C4-2B (cell line): ENCODE data around the gene RASEF.
A peak's percentile ranks its signal among the peaks of the same experiment; 100 is the strongest.
"Not testable (repeated sequence)": the region's sequence is repeated elsewhere in the genome, so short reads cannot be mapped to it uniquely, and the experiment has no call there.

Source experiments
- H3K27ac ChIP-seq: fragments of 450-650 bp; 2 replicates; pipeline ENCODE4 v1.5.1; 2017
- ZFX ChIP-seq: fragments of 450-650 bp; IDR thresholded peaks from 2 replicates; pipeline ENCODE4 v1.6.1; 2017
- TF ChIP-seq, protein P1 (sequence below): fragments of 450-650 bp; conservative IDR thresholded peaks from 2 replicates; pipeline ENCODE4 v1.5.1; 2017; ENCODE audit warnings: mild to moderate bottlenecking

The RASEF gene

GRCh38 chr9:83062651-83063527 is at the start of gene RASEF:
Gene RASEF, minus strand, starts transcription at chr9:83063142. Its CDS starts 275 bp downstream, at chr9:83062867.
- TF ChIP-seq, protein P1, sequence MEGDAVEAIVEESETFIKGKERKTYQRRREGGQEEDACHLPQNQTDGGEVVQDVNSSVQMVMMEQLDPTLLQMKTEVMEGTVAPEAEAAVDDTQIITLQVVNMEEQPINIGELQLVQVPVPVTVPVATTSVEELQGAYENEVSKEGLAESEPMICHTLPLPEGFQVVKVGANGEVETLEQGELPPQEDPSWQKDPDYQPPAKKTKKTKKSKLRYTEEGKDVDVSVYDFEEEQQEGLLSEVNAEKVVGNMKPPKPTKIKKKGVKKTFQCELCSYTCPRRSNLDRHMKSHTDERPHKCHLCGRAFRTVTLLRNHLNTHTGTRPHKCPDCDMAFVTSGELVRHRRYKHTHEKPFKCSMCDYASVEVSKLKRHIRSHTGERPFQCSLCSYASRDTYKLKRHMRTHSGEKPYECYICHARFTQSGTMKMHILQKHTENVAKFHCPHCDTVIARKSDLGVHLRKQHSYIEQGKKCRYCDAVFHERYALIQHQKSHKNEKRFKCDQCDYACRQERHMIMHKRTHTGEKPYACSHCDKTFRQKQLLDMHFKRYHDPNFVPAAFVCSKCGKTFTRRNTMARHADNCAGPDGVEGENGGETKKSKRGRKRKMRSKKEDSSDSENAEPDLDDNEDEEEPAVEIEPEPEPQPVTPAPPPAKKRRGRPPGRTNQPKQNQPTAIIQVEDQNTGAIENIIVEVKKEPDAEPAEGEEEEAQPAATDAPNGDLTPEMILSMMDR, result peak; percentile 63
- peak; percentile 83 for TF ChIP-seq ZFX

GRCh38 chr9:83111169-83111568 is 48.2 kb upstream of the RASEF start:
- no peak for TF ChIP-seq ZFX
- TF ChIP-seq, protein P1, result no peak
- no peak overlapping the region for H3K27ac ChIP-seq

More at GRCh38 chr9:83062651-83063527, at the start of gene RASEF:
- H3K27ac ChIP-seq, result peak within 1 kb of the TSS; percentile 98

DNA sequence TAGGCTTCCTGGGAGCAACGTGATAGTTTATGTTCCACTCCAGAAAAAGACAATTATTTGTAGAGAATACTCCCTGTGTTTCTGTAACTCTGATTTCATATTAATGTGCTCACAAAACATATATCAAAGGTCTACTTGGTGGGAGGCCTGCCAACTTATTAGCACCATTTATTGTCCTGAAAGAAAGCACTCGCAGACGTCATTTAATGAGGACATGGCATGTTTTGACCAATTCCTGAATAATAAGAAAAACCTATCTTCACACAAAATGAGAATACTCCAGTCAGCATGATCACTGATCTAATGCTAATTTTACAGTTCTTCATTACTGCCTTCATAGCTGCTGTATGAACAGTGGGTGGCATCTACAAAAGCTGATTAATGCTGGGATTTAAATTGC is 46.4 kb upstream of the RASEF start:
- TF ChIP-seq ZFX, result no peak
- TF ChIP-seq, protein P1, result no peak
- no peak overlapping the region for H3K27ac ChIP-seq

GRCh38 chr9:83108208-83108607 is 45.3 kb upstream of the RASEF start:
- no peak for TF ChIP-seq ZFX
- TF ChIP-seq, protein P1, result no peak

DNA sequence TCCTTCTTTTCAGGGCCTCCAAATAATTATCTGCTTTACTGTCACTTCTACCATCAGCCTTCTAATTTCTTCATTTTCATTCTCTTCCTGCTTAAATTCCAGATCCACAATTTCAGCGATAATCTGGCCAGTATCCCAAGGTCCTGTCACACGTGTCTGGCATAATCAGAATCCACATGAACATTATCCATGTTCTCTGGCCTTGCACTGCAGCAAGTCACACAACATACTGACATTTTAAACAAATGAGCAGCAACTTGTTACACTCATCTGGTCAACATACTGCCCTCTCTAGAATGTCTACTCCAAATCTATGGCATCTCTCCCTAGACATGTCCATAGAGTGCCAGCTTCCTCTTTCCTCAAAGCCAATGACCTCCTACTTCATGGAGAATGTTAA is 43.8 kb upstream of the RASEF start:
- H3K27ac ChIP-seq, result no peak overlapping the region
- TF ChIP-seq, protein P1, result no peak
- no peak for TF ChIP-seq ZFX

More at GRCh38 chr9:83108208-83108607, 45.3 kb upstream of the RASEF start:
- H3K27ac ChIP-seq, result no peak overlapping the region

GRCh38 chr9:83106263-83106662 is 43.3 kb upstream of the RASEF start:
- no peak overlapping the region for H3K27ac ChIP-seq
- no peak for TF ChIP-seq ZFX
- TF ChIP-seq, protein P1, result no peak

DNA sequence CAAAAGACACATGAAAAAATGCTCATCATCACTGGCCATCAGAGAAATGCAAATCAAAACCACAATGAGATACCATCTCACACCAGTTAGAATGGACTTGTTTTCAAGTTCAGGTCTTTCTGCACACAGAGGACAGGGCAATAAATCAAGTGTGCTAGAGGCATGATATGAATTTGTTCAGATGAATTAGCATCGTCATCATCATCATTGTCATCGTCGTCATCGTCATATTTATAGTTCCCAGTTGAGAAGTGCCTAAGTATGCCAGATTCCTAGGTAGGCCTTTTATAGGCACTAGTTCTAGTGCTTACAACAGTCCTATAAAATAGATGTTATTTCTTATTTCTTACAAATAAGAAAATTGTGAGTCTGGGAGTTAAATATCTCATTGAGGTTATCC is 34.7 kb upstream of the RASEF start:
- no peak overlapping the region for H3K27ac ChIP-seq
- TF ChIP-seq, protein P1, result no peak
- no peak for TF ChIP-seq ZFX

GRCh38 chr9:83093311-83093710 is 30.4 kb upstream of the RASEF start:
- not testable (repeated sequence) for H3K27ac ChIP-seq
